Midbrain (tissue), 1 donor: Measurements from ENCODE around the gene TAMM41.
"Not testable (repeated sequence)": the region's sequence is repeated elsewhere in the genome, so short reads cannot be mapped to it uniquely, and the experiment has no call there.

ENCODE experiments used
- DNase-seq: peaks from one replicate; lab custom pipeline; 2025; lab: John Stamatoyannopoulos, UW

TAMM41 gene

GRCh38 chr3:11814663-11815062, 32.0 kb downstream of the TAMM41 start:
- no peak for DNase-seq

- DNase-seq: no peak
Measured at GRCh38 chr3:11810276-11810675, 36.4 kb downstream of the TAMM41 start.

- DNase-seq: no peak
Measured at GRCh38 chr3:11808231-11808630, 38.5 kb downstream of the TAMM41 start.

GRCh38 chr3:11807686-11808085, 39.0 kb downstream of the TAMM41 start:
- DNase-seq: no peak

GRCh38 chr3:11805716-11806115, 41.0 kb downstream of the TAMM41 start:
- DNase-seq: no peak

- peak; percentile 46 for DNase-seq
Measured at GRCh38 chr3:11803977-11804892, 42.5 kb downstream of the TAMM41 start.

GRCh38 chr3:11799791-11800190, 46.9 kb downstream of the TAMM41 start:
- DNase-seq: no peak

- DNase-seq: no peak
Measured at GRCh38 chr3:11794927-11795326, 51.8 kb downstream of the TAMM41 start.

GRCh38 chr3:11791339-11792200, 55.1 kb downstream of the TAMM41 start:
- DNase-seq: no peak

GRCh38 chr3:11789412-11789811, 57.3 kb downstream of the TAMM41 start:
- DNase-seq: no peak

- no peak for DNase-seq
Measured at GRCh38 chr3:11784971-11785377, 61.7 kb downstream of the TAMM41 start.

- DNase-seq: no peak
Measured at GRCh38 chr3:11780341-11780740, 66.3 kb downstream of the TAMM41 start.

- no peak for DNase-seq
Measured at GRCh38 chr3:11779626-11780025, 67.1 kb downstream of the TAMM41 start.

GRCh38 chr3:11778248-11778647, 68.4 kb downstream of the TAMM41 start:
- no peak for DNase-seq

- no peak for DNase-seq
Measured at GRCh38 chr3:11776346-11776745, 70.3 kb downstream of the TAMM41 start.

- DNase-seq: no peak
Measured at GRCh38 chr3:11775493-11775892, 71.2 kb downstream of the TAMM41 start.

- peak; percentile 60 for DNase-seq
Measured at GRCh38 chr3:11774296-11774877, 72.3 kb downstream of the TAMM41 start.

GRCh38 chr3:11771931-11772330, 74.8 kb downstream of the TAMM41 start:
- DNase-seq: not testable (repeated sequence)

- peak; percentile 24 for DNase-seq
Measured at GRCh38 chr3:11770477-11771391, 76.0 kb downstream of the TAMM41 start.

GRCh38 chr3:11769704-11770476, 76.8 kb downstream of the TAMM41 start:
- no peak for DNase-seq

GRCh38 chr3:11768604-11769003, 78.1 kb downstream of the TAMM41 start:
- no peak for DNase-seq
